K562 (cell line): ENCODE measurements around the gene B3GALT6.

Source experiments
- BACH1 ChIP-seq: fragments of 200-800 bp; sonication (Bioruptor generic); IDR thresholded peaks from 2 replicates; pipeline ENCODE4 v1.6.1; 2016; ENCODE audit warnings: missing genetic modification characterization, missing compliant biosample characterization
- BCOR ChIP-seq: fragments of 450-650 bp; IDR thresholded peaks from 2 replicates; pipeline ENCODE4 v1.6.1; 2016
- DPF2 ChIP-seq: fragments of 450-650 bp; IDR thresholded peaks from 2 replicates; pipeline ENCODE4 v1.6.1; 2016
- EHMT2 ChIP-seq: fragments of 450-650 bp; IDR thresholded peaks from 2 replicates; pipeline ENCODE4 v1.6.1; 2018; ENCODE audit warnings: antibody characterized with exemption
- FOXK2 ChIP-seq, 2 experiments: fragments of 450-650 bp; IDR thresholded peaks in 1 of 2; conservative IDR thresholded peaks in 1 of 2; 2 replicates each; pipeline ENCODE4 v1.6.1; 2016; ENCODE audit warnings: low read depth in 2 of 2, mild to moderate bottlenecking in 1 of 2
- FUS ChIP-seq: fragments of 200-400 bp; formaldehyde crosslinking; optimal IDR thresholded peaks from 2 replicates; pipeline ENCODE3; 2017; ENCODE audit warnings: low read depth, low read length
- MEIS2 ChIP-seq: fragments of 450-650 bp; IDR thresholded peaks from 2 replicates; pipeline ENCODE4 v1.6.1; 2014; ENCODE audit warnings: mild to moderate bottlenecking; ENCODE audit not compliant: partially characterized antibody
- NCOA2 ChIP-seq, 2 experiments: fragments of 450-650 bp; IDR thresholded peaks; 2 replicates each; pipeline ENCODE4 v1.6.1; 2018; ENCODE audit warnings: mild to moderate bottlenecking in 2 of 2, moderate library complexity in 1 of 2; ENCODE audit not compliant: partially characterized antibody in 2 of 2
- RBM39 ChIP-seq: fragments of 200-400 bp; formaldehyde crosslinking; optimal IDR thresholded peaks from 2 replicates; pipeline ENCODE3; 2018; ENCODE audit warnings: low read depth, low read length
- SIN3B ChIP-seq: fragments of 450-650 bp; IDR thresholded peaks from 2 replicates; pipeline ENCODE4 v1.6.1; 2017; ENCODE audit warnings: low read depth, mild to moderate bottlenecking, moderate library complexity
- SPI1 ChIP-seq: IDR thresholded peaks from 2 replicates; pipeline ENCODE4 v1.6.1; 2011; ENCODE audit warnings: low read depth, low read length, control low read depth, borderline replicate concordance
- TF ChIP-seq, protein P1 (sequence below): sonication (generic); formaldehyde crosslinking; IDR thresholded peaks from 2 replicates; pipeline ENCODE4 v1.8.1; 2022; ENCODE audit warnings: missing genetic modification reagents

GRCh38 chr1:1242461-1243265 lies 10.6 kb downstream of the B3GALT6 start:
- TF ChIP-seq EHMT2 (no peak), BACH1 (tag) (no peak), MEIS2 (no peak), SPI1 (no peak), DPF2 (no peak), FOXK2 (conservative IDR thresholded peaks at IDR 0.05 in 1 of 2, IDR thresholded peaks at IDR 0.05 in 1 of 2; ENCODE audit: low read depth in 2 of 2) (no peak), BCOR (no peak), FUS (no peak), RBM39 (no peak), NCOA2 (IDR thresholded peaks at IDR 0.05; ENCODE audit: partially characterized antibody in 2 of 2) (no peak), SIN3B (no peak)
- TF ChIP-seq, protein P1, sequence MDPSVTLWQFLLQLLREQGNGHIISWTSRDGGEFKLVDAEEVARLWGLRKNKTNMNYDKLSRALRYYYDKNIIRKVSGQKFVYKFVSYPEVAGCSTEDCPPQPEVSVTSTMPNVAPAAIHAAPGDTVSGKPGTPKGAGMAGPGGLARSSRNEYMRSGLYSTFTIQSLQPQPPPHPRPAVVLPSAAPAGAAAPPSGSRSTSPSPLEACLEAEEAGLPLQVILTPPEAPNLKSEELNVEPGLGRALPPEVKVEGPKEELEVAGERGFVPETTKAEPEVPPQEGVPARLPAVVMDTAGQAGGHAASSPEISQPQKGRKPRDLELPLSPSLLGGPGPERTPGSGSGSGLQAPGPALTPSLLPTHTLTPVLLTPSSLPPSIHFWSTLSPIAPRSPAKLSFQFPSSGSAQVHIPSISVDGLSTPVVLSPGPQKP (CRISPR knock-in tag) = no peak
